ENCODE measurements around the gene LINGO1.

DNA sequence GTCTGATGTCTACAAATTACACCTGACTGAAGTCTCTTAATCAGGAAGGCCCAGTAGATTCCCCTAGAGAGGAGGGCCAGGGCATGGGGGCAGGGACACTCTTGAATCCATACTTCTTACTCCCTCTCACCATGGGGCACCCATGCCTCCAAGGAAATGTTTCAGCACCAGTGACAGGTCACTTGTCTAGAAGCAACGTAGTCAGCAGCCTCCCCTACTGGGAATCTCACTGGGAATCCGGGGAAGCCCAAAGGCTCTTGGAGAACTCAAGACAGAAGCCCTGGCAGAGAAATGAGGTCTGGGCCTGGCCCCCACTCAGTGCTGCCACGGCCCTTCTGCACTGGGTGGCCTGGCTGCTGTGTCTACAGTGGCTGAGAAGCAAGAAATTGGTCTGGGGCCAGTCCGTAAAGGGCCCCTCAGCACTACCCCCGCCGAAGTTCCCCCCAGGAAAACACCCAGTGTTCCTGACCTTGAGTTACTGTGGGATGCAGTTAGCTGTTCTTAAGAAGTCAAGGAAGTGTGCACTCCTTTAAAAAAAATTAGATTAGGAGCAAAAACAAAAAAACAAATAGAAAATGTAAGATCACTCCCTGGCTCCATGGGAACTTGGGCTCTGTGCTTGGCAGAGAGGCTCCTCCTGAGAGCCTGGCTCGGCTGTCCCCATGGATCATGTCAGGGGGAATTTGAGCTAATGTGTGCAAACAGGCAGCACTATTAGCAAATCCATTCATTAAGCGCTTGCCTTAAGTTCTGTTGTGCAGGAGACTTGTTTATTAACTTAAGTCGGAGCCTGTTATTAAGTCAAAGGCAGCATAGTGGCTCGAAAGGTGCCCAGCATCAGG lies 5.4 kb upstream of the LINGO1 start:
- no peak for TF ChIP-seq POLR2A (IDR thresholded peaks at IDR 0.05)
- TF ChIP-seq, protein P1, sequence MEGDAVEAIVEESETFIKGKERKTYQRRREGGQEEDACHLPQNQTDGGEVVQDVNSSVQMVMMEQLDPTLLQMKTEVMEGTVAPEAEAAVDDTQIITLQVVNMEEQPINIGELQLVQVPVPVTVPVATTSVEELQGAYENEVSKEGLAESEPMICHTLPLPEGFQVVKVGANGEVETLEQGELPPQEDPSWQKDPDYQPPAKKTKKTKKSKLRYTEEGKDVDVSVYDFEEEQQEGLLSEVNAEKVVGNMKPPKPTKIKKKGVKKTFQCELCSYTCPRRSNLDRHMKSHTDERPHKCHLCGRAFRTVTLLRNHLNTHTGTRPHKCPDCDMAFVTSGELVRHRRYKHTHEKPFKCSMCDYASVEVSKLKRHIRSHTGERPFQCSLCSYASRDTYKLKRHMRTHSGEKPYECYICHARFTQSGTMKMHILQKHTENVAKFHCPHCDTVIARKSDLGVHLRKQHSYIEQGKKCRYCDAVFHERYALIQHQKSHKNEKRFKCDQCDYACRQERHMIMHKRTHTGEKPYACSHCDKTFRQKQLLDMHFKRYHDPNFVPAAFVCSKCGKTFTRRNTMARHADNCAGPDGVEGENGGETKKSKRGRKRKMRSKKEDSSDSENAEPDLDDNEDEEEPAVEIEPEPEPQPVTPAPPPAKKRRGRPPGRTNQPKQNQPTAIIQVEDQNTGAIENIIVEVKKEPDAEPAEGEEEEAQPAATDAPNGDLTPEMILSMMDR (IDR thresholded peaks at IDR 0.05) = no peak
